Thyroid gland (tissue), 4 donors: ENCODE measurements around the gene MRPL48. TPM values are rescaled to one million over a fixed set of nuclear protein-coding genes. Genes with fewer than 3 reads are reported as not detected.

Source experiments
- DNase-seq, 2 donors: peaks; one replicate each; pipeline ENCODE4 v3.0.0-alpha.2; 2019
- H3K27ac ChIP-seq, 3 donors: fragments of 200-600 bp; sonication (generic); 1 replicate in 2 of 3; 2 replicates in 1 of 3; pipeline ENCODE4 v1.5.1; 2016 to 2019; ENCODE audit warnings: mild to moderate bottlenecking in 1 of 3, moderate library complexity in 1 of 3
- H3K27me3 ChIP-seq: fragments of 200-600 bp; sonication (generic); one replicate; pipeline ENCODE4 v1.5.1; 2019
- H3K36me3 ChIP-seq, 2 donors: fragments of 200-600 bp; sonication (generic); one replicate each; pipeline ENCODE4 v1.5.1; 2016 to 2019
- H3K4me1 ChIP-seq, 2 donors: fragments of 200-600 bp; sonication (generic); one replicate each; pipeline ENCODE4 v1.5.1; 2017 to 2019
- H3K4me3 ChIP-seq, 3 donors: fragments of 200-600 bp; sonication (generic); replicated peaks in 1 of 3; 1 replicate in 2 of 3; 2 replicates in 1 of 3; pipeline ENCODE4 v1.5.1; 2016; ENCODE audit warnings: mild to moderate bottlenecking in 1 of 3
- H3K9me3 ChIP-seq: fragments of 200-600 bp; sonication (generic); one replicate; pipeline ENCODE4 v1.5.1; 2017
- CTCF ChIP-seq, 6 experiments: fragments of 200-600 bp in 3 of 6; fragments of 450-650 bp in 3 of 6; sonication (generic) in 3 of 6; IDR thresholded peaks; one replicate each; pipeline ENCODE4 v1.5.1; 2016 to 2019; ENCODE audit warnings: antibody characterized with exemption in 6 of 6, mild to moderate bottlenecking in 2 of 6, inconsistent platforms in 1 of 6, moderate library complexity in 1 of 6
- POLR2A ChIP-seq, 2 donors: fragments of 450-650 bp; IDR thresholded peaks; one replicate each; pipeline ENCODE4 v1.6.1; 2017; ENCODE audit warnings: antibody characterized with exemption in 2 of 2, mild to moderate bottlenecking in 2 of 2, moderate library complexity in 1 of 2
- WGBS, 2 donors: methylation state at CpG; one replicate each; pipeline ENCODE4 v1.1.5; 2017; 5-methylcytosine and 5-hydroxymethylcytosine counted together
- intact Hi-C: fragments of 100-400 bp; cut with DNase I; formaldehyde crosslinking; loops from one replicate; pipeline ENCODE4 v1.15.1; 2023
- total RNA-seq, 4 donors: library from RNA; depleted of rRNA; stranded (reverse); fragments of >200 nt; gene quantifications; one replicate each; pipeline ENCODE4 v1.2.3, GENCODE V29; 2016

The MRPL48 gene
- total RNA-seq, 4 donors from 2014 or later, result 16.0 to 38.5 (median 29.8) TPM

DNA sequence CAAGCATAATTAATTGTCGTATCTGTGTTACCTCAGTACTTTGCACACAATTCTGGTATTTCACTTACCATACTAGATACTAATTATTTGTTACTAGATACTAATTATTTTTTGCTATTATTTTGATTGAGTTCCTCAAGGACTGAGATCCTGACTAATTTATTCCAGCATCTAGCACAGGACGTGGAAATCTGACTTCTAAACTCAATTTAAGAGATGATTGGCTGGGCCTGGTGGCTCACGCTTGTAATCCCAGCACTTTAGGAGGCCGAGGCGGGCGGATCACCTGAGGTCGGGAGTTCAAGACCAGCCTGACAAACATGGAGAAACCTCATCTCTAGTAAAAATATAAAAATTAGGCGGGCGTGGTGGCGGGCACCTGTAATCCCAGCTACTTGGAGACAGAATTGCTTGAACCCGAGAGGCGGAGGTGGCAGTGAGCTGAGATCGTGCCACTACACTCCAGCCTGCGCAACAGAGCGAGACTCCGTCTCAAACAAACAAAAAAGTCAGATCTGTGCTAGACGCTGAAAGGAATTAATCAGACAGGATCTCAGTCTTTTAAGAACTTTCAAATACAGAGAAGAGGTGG, 527 bp upstream of the MRPL48 start:
- TF ChIP-seq CTCF (IDR thresholded peaks at IDR 0.05) (no peak), POLR2A (IDR thresholded peaks at IDR 0.05) (no peak)
- DNase-seq, result peak in 1 of 2 donors; percentile 17
- H3K9me3 ChIP-seq, result no peaks in the 10 kb centered on the region
- 46 to 53% methylated on average over 17 of the region's 17 CpGs for WGBS, 2 donors
- peak overlapping the region; percentile 82 to 95 (median 88) for H3K27ac ChIP-seq
- intact Hi-C loops, result loop anchor here (5.0 kb wide), 1 partner anchor 90 kb away; the partner anchor contains the start of genes COA4 and PAAF1
- no peaks in the 10 kb centered on the region for H3K36me3 ChIP-seq
- peak overlapping the region in 2 of 3 donors; percentile 14 to 50 for H3K4me3 ChIP-seq
- H3K4me1 ChIP-seq, result peaks cover 4 to 15% of the 10 kb centered on the region in 2 donors
- H3K27me3 ChIP-seq, result no peaks in the 10 kb centered on the region

- WGBS, 2 donors, result 80 to 85% methylated on average over 5 of the region's 5 CpGs
- no peak for TF ChIP-seq CTCF (IDR thresholded peaks at IDR 0.05)
- no peak for TF ChIP-seq POLR2A (IDR thresholded peaks at IDR 0.05)
- H3K27me3 ChIP-seq, result no peaks in the 10 kb centered on the region
- no peak overlapping the region for H3K27ac ChIP-seq
- H3K4me1 ChIP-seq, result peaks cover 4 to 15% of the 10 kb centered on the region in 2 donors
- H3K4me3 ChIP-seq, result no peak overlapping the region
- no peaks in the 10 kb centered on the region for H3K36me3 ChIP-seq
- H3K9me3 ChIP-seq, result no peaks in the 10 kb centered on the region
- intact Hi-C loops, result loop anchor here (5.0 kb wide), 1 partner anchor 88 kb away; the partner anchor contains the start of genes COA4 and PAAF1
- DNase-seq, result no peak
These were observed 1.6 kb downstream of the MRPL48 start for GRCh38 chr11:73789279-73789670.

DNA sequence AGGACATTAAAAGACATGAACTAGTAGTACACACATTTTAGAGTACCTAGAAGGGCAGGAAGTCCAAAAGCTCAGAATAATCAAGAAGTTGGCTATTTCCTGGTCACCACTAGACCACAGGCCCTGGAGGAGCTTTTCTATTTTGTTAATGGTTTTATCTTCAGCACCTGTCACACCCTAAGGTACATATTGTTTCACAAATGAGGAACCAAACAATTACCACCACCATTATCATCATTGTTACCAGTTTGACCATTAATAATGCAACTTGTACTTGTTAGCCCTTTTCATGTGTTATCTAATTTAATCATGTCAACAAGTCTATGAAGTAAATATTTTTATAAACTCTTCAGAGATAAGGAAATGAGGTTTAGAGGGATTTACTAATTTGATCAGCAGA, 4.9 kb downstream of the MRPL48 start:
- TF ChIP-seq CTCF (IDR thresholded peaks at IDR 0.05) (no peak), POLR2A (IDR thresholded peaks at IDR 0.05) (no peak)
- Histone ChIP-seq H3K27me3 (no peaks in the 10 kb centered on the region), H3K4me3 (no peak overlapping the region), H3K9me3 (no peaks in the 10 kb centered on the region), H3K4me1 (peaks cover 0 to 7% of the 10 kb centered on the region in 2 donors), H3K36me3 (no peaks in the 10 kb centered on the region), H3K27ac (no peak overlapping the region)
- no peak for DNase-seq
- intact Hi-C loops, result no loop called here

- Histone ChIP-seq H3K4me3 (no peak overlapping the region), H3K4me1 (no peaks in the 10 kb centered on the region), H3K27ac (no peak overlapping the region), H3K36me3 (no peaks in the 10 kb centered on the region), H3K9me3 (no peaks in the 10 kb centered on the region), H3K27me3 (no peaks in the 10 kb centered on the region)
- no peak for TF ChIP-seq POLR2A (IDR thresholded peaks at IDR 0.05)
- TF ChIP-seq CTCF (IDR thresholded peaks at IDR 0.05), result no peak
- peak in 1 of 2 donors; percentile 26 for DNase-seq
- intact Hi-C loops, result no loop called here
- 89 to 92% methylated on average over 11 to 17 of the region's 19 CpGs for WGBS, 2 donors
These were observed 8.4 kb downstream of the MRPL48 start for GRCh38 chr11:73795925-73796632.

GRCh38 chr11:73797457-73797856, 9.8 kb downstream of the MRPL48 start:
- TF ChIP-seq POLR2A (IDR thresholded peaks at IDR 0.05), result no peak
- no peak overlapping the region for H3K27ac ChIP-seq
- H3K36me3 ChIP-seq, result no peaks in the 10 kb centered on the region
- intact Hi-C loops, result no loop called here
- no peaks in the 10 kb centered on the region for H3K27me3 ChIP-seq
- no peaks in the 10 kb centered on the region for H3K4me1 ChIP-seq
- no peak overlapping the region for H3K4me3 ChIP-seq
- DNase-seq, result no peak
- WGBS, 2 donors, result 86 to 92% methylated on average over 4 to 5 of the region's 10 CpGs
- no peaks in the 10 kb centered on the region for H3K9me3 ChIP-seq
